Suppressor macrophage (primary cell): Measurements from ENCODE around the gene LRCH2.
"Not testable (repeated sequence)": the region's sequence is repeated elsewhere in the genome, so short reads cannot be mapped to it uniquely, and the experiment has no call there.

Source experiments
- DNase-seq, 4 experiments: peaks; one replicate each; pipeline ENCODE4 v3.0.0-alpha.2; 2020 to 2022
- total RNA-seq, 17 experiments: gene quantifications; one replicate each; lab custom pipeline; 2026; ENCODE audit warnings: mixed read lengths in 6 of 17, inconsistent platforms in 3 of 17; lab: John Stamatoyannopoulos, UW

The LRCH2 gene, protein sequence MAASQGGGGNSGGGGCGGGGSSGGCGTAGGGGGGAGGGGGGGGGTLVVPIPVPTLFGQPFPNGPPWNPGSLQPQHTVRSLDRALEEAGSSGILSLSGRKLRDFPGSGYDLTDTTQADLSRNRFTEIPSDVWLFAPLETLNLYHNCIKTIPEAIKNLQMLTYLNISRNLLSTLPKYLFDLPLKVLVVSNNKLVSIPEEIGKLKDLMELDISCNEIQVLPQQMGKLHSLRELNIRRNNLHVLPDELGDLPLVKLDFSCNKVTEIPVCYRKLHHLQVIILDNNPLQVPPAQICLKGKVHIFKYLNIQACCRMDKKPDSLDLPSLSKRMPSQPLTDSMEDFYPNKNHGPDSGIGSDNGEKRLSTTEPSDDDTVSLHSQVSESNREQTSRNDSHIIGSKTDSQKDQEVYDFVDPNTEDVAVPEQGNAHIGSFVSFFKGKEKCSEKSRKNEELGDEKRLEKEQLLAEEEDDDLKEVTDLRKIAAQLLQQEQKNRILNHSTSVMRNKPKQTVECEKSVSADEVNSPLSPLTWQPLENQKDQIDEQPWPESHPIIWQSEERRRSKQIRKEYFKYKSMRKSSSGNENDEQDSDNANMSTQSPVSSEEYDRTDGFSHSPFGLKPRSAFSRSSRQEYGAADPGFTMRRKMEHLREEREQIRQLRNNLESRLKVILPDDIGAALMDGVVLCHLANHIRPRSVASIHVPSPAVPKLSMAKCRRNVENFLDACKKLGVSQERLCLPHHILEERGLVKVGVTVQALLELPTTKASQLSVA
- 0 to 1.2 (median 0) reads per million in 17 experiments for total RNA-seq

- no peak for DNase-seq
These were observed at the start of gene LRCH2 for GRCh38 chrX:115233497-115234455. LRCH2 (minus strand) TSS chrX:115234096; CDS start chrX:115234041, 55 bp downstream.

DNA sequence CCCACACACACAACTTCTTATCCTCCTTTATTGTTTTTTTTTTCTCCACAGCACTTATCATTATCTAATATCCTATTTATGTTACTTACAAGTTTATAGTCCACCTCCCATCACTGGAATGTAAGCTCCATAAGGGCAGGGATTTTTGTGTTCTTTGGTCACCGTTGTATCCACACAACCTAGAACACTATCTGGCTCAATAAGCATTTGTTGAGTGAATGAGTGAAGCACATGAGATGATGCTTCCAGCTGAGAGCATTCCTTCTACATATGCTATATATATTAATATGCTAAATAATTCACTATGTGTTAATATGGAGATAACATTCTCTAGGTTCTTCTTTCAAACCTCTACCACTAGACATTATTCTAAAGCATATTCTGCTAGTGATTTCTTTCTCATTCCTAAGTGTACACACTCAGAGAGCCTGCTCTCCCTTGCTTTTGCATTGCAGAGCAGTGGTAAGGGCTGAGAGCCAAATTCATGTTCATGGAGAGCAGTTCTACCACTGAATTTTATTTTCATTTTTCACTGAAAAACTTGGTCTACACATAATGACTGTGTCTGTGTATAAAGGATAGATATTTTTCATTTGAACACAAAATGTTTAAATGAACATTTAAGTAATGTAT, 35.3 kb upstream of the LRCH2 start:
- DNase-seq = no peak

DNA sequence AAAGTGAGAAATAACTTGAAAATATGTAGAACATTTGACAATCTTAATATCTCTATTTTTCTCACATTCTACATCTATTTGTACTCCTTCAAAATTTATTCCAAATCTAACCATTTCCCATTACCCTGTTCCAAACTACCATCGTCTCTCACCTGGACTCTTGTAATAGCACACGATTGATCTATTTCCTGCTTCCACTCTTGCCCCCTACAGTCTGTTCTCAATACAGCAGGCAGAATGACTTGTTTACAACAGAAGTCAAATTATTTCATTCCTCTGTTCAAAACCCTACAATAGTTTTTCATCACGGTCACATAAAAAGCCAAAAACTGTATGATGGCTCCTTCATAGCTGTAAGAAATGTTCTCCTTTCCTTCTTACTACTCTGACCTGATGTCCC, 34.5 kb upstream of the LRCH2 start:
- no peak for DNase-seq

GRCh38 chrX:115266300-115266699, 32.4 kb upstream of the LRCH2 start:
- DNase-seq = no peak

GRCh38 chrX:115264009-115264408, 30.1 kb upstream of the LRCH2 start:
- DNase-seq = no peak

DNA sequence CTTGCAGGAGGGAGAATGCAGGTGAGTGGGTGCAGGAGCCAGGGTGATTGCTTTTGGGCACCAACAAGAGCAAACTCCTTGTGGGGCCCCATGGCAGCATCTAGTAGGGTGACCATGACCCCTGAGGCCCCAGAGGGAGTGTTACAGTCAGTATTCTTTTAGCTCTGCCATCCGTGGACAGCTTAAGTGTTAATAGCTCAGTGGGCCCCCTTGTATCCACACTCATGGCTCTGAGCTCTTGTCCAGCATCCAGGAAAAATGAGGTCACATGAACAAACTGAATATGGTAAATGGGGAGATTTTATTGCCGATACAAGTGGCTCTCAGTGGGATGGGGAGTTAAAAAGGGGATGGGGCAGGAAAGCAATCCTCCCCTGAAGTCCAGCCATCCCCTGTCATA, 27.3 kb upstream of the LRCH2 start:
- DNase-seq = no peak

DNA sequence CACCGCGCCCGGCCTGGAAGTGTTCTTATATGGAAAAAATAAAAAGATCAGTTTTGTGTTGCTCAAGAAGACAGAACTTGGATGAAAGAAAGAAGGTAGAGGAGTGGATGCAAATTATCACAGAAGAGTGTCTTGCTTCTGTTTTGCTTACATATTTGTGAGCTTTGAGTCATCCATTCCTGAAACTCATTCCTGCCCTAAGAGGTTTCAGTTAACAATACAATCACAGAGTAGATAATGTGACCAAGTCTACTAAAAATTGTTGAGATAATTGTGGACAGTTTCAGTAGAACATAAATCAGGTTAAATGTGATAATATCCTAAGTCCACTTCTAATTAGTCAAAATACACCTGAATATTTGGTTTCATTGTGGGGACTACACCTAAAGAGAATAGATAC, 26.4 kb upstream of the LRCH2 start:
- DNase-seq = no peak

DNA sequence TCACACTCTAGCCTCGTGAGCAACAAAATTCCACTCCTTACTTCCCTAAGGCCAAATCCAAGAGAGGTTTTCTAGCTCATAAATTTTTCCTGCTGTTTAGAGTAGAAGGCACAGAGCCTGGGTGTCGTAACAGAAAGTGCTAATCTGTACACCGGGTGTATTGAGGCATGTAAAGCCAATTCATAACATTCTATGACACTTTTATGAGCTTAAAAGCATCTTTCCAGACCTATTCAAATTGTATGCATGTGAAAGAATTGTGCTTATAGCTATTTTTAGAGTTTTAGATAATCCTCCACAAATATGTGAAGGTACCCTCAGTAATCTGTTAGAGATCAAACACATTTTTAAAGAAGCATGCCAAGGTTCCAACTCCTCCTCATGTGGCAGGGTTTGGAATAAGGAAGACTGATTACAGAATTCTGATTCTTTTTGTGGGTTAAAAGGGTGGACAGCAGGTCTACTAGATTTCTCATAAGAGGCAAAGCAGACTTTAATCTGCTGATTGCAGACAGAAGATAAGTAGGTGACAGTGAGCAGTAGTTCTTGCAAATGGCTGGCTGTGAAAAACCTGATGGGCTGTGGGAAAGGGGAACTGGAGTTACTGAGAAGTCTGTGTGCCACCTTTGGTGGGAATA, 25.5 kb upstream of the LRCH2 start:
- DNase-seq = no peak

GRCh38 chrX:115257711-115258110, 23.8 kb upstream of the LRCH2 start:
- DNase-seq = no peak

DNA sequence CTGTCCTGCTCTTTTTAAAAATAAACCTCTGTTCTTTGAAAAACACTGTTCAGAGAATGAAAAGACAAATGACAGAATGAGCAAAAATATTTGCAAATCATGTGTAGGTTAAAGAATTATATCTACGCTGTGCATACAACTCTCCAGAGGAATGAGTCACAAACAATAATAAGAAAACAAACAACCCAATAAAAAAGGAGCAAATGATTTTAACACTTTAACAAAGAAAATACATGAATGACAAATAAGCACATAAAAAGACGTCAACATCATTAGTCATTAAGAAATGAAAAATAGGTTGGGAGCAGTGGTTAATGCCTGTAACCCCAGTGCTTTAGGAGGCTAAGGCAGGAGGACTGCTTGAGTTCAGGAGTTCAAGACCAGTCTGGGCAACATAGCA, 21.1 kb upstream of the LRCH2 start:
- no peak for DNase-seq

- DNase-seq = no peak
These were observed 17.8 kb upstream of the LRCH2 start for GRCh38 chrX:115251458-115252233.

GRCh38 chrX:115237056-115237455, 3.2 kb upstream of the LRCH2 start:
- no peak for DNase-seq

DNA sequence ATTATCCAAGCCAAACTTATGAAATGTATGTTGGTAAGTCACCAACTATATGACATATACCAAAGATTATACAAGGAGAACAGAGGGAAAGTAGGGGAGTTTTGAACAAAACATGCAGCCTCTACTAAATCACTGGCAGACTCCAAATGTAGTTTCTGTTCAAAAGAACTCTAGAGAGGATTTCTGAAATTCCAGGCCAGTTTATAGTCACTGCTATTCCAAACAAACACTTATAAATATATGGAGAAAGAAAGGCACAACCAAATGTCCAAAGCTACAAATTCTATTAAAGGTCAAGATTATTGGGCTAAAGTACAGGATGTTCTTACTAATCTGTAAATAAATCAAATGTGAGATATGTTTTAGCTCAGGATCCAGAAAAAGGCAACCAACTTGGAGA, 2.7 kb upstream of the LRCH2 start:
- DNase-seq = no peak

DNA sequence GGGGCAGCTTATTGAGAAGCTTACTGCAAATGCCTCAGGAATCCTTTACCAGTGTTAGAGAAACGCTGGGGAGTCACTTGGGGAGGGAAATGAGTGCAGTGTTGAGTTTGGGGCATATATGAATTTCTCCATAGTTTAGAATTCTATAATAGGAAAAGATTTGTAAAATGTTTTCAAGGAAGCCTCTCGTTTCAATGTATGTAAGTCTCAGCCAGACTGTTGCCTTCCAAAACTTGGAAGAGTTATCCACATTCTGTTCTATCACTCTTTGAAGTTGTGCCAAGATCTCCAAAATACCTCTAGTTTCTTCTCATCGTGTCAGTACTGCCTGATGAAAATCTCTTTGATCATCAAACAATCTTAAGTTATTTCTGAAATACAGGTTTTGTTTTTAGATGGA, 565 bp upstream of the LRCH2 start:
- no peak for DNase-seq

DNA sequence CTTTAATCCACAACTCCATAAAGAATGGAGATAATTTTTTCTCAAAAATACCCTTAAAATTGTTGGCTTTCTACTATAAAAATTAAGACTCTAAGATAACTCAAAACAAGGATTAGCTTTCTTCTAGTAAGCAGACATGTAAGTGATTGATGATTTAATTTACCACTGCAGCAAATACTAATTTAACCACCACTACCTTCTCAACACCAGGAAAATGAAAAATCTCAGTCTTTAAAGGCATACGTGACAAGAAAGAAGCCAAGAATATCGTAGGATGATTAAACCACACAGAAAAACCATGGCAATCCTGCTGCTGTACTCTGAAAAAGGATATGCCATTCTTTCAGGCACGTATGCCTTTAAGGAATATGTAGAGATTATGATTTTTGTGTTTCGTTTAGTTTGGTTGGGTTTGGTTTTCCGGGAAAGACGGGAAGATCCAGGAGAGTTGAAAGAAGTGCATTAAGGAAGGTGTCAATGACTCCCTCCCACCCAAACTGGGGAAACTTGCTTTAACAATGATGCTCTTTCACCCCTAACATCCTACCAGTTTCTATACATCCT, 881 bp downstream of the LRCH2 start:
- DNase-seq = no peak

GRCh38 chrX:115229337-115230003, 4.4 kb downstream of the LRCH2 start:
- DNase-seq = no peak

GRCh38 chrX:115226929-115227328, 7.0 kb downstream of the LRCH2 start:
- no peak for DNase-seq

- DNase-seq = not testable (repeated sequence)
These were observed 16.6 kb downstream of the LRCH2 start for GRCh38 chrX:115217346-115217745.

DNA sequence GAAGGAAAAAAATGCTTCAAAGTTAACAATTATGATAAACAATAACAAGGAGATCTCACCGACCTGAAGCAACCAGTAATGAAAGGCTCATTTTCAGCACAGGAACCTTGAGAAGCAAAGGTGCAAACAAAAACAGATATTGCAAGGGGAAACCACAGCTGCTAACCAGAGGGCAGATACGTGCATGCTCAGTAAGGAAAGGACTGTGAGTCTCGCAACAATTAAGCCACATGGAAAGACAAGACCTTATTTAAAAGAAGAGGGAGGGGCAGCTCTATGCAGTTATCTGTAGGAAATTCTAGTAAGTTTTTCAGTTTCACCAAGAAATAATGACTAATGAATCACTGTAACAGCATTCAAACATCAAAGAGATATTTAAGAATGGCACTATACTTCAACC, 19.3 kb downstream of the LRCH2 start:
- DNase-seq = no peak

- DNase-seq = no peak
These were observed 19.7 kb downstream of the LRCH2 start for GRCh38 chrX:115214151-115214550.
